ENCODE measurements around the gene POLE.

POLE gene

GRCh38 chr12:132633398-132633797, 53.7 kb downstream of the POLE start:
- no peak overlapping the region for H3K4me2 ChIP-seq (ENCODE audit: low read length)
- no CpG with 5 or more reads among the region's 8 CpGs for WGBS (ENCODE audit: extremely low coverage, insufficient coverage, low lambda C conversion rate)

GRCh38 chr12:132632521-132633228, 54.5 kb downstream of the POLE start:
- no peak overlapping the region for H3K4me3 ChIP-seq (ENCODE audit: low read length)
- H2BK15ac ChIP-seq (replicated peaks; ENCODE audit: low read depth), result no peak overlapping the region
- H3K18ac ChIP-seq (ENCODE audit: low read length), result no peak overlapping the region
- H3K79me2 ChIP-seq (ENCODE audit: control insufficient read depth, insufficient read depth, low read length), result no peaks in the 10 kb centered on the region
- peaks cover 5% of the 10 kb centered on the region for H3K79me1 ChIP-seq (ENCODE audit: low read length)
- DNase-seq, result no peak
- no CpG with 5 or more reads among the region's 17 CpGs for WGBS (ENCODE audit: extremely low coverage, insufficient coverage, low lambda C conversion rate)
- H3K4ac ChIP-seq (ENCODE audit: low read depth, low read length), result no peak overlapping the region
- no peak overlapping the region for H3K56ac ChIP-seq (ENCODE audit: low read length)
- H2BK120ac ChIP-seq (ENCODE audit: low read depth, low read length), result no peak overlapping the region
- H3K23ac ChIP-seq (ENCODE audit: low read length), result no peak overlapping the region
- no peak overlapping the region for H3K4me2 ChIP-seq (ENCODE audit: low read length)
- no peaks in the 10 kb centered on the region for H3K4me1 ChIP-seq (ENCODE audit: control insufficient read depth, low read depth, low read length)
- H3K27ac ChIP-seq (ENCODE audit: low read depth, low read length), result no peak overlapping the region
- H3K9ac ChIP-seq (ENCODE audit: low read length), result no peak overlapping the region
- H4K8ac ChIP-seq (ENCODE audit: low read depth, low read length), result no peak overlapping the region
- H2BK5ac ChIP-seq (ENCODE audit: low read length), result no peak overlapping the region
- no peak overlapping the region for H4K5ac ChIP-seq (ENCODE audit: low read length)
- peaks cover 41% of the 10 kb centered on the region for H3K36me3 ChIP-seq (ENCODE audit: control insufficient read depth, insufficient read depth, low read length)
- H2AK5ac ChIP-seq (ENCODE audit: low read length), result no peak overlapping the region
- no peaks in the 10 kb centered on the region for H3K27me3 ChIP-seq (ENCODE audit: insufficient read depth, low read length, poor library complexity)

More at GRCh38 chr12:132633398-132633797, 53.7 kb downstream of the POLE start:
- Histone ChIP-seq H2BK5ac (ENCODE audit: low read length) (no peak overlapping the region), H3K36me3 (ENCODE audit: control insufficient read depth, insufficient read depth, low read length) (peaks cover 46% of the 10 kb centered on the region), H3K23ac (ENCODE audit: low read length) (no peak overlapping the region), H4K8ac (ENCODE audit: low read depth, low read length) (no peak overlapping the region), H2BK15ac (replicated peaks; ENCODE audit: low read depth) (no peak overlapping the region), H3K9ac (ENCODE audit: low read length) (no peak overlapping the region), H3K56ac (ENCODE audit: low read length) (no peak overlapping the region), H3K79me2 (ENCODE audit: control insufficient read depth, insufficient read depth, low read length) (no peaks in the 10 kb centered on the region), H3K27me3 (ENCODE audit: insufficient read depth, low read length, poor library complexity) (no peaks in the 10 kb centered on the region), H2AK5ac (ENCODE audit: low read length) (no peak overlapping the region), H3K4me1 (ENCODE audit: control insufficient read depth, low read depth, low read length) (no peaks in the 10 kb centered on the region), H3K27ac (ENCODE audit: low read depth, low read length) (no peak overlapping the region), H3K18ac (ENCODE audit: low read length) (no peak overlapping the region), H4K5ac (ENCODE audit: low read length) (no peak overlapping the region), H3K79me1 (ENCODE audit: low read length) (peaks cover 5% of the 10 kb centered on the region), H3K4ac (ENCODE audit: low read depth, low read length) (no peak overlapping the region), H3K4me3 (ENCODE audit: low read length) (no peak overlapping the region), H2BK120ac (ENCODE audit: low read depth, low read length) (no peak overlapping the region)
- no peak for DNase-seq

DNA sequence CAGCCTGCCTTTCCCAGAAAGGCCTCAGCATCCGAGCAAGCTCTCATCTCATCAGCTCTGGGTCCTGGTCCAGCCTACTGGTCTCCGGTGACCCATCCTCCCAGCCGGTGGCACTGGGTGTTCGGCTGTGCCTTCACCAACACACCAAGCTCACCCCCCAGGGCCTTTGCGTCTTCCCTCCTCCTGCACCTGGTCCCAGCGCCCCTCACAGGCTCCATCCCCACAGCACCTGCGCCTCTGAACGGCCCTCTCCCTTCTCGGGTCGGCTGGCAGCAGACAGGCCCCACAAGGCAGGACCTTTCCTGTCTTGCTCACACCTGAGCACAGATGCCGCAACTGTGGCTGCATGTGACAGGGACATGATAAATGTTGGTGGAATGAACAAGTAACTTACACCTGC, 55.5 kb downstream of the POLE start:
- Histone ChIP-seq H3K4me3 (ENCODE audit: low read length) (no peak overlapping the region), H3K4me2 (ENCODE audit: low read length) (no peak overlapping the region), H2AK5ac (ENCODE audit: low read length) (no peak overlapping the region), H3K27me3 (ENCODE audit: insufficient read depth, low read length, poor library complexity) (no peaks in the 10 kb centered on the region), H4K5ac (ENCODE audit: low read length) (no peak overlapping the region), H3K4me1 (ENCODE audit: control insufficient read depth, low read depth, low read length) (no peaks in the 10 kb centered on the region), H3K79me1 (ENCODE audit: low read length) (peaks cover 5% of the 10 kb centered on the region), H3K4ac (ENCODE audit: low read depth, low read length) (no peak overlapping the region), H3K27ac (ENCODE audit: low read depth, low read length) (no peak overlapping the region), H3K36me3 (ENCODE audit: control insufficient read depth, insufficient read depth, low read length) (peaks cover 36% of the 10 kb centered on the region), H2BK120ac (ENCODE audit: low read depth, low read length) (no peak overlapping the region), H3K23ac (ENCODE audit: low read length) (no peak overlapping the region), H2BK5ac (ENCODE audit: low read length) (no peak overlapping the region), H2BK15ac (replicated peaks; ENCODE audit: low read depth) (no peak overlapping the region), H3K56ac (ENCODE audit: low read length) (no peak overlapping the region), H3K9ac (ENCODE audit: low read length) (no peak overlapping the region), H4K8ac (ENCODE audit: low read depth, low read length) (no peak overlapping the region), H3K18ac (ENCODE audit: low read length) (no peak overlapping the region), H3K79me2 (ENCODE audit: control insufficient read depth, insufficient read depth, low read length) (no peaks in the 10 kb centered on the region)
- no peak for DNase-seq
- no CpG with 5 or more reads among the region's 11 CpGs for WGBS (ENCODE audit: extremely low coverage, insufficient coverage, low lambda C conversion rate)

- DNase-seq, result no peak
- H4K5ac ChIP-seq (ENCODE audit: low read length), result no peak overlapping the region
- no peak overlapping the region for H3K23ac ChIP-seq (ENCODE audit: low read length)
- no peak overlapping the region for H3K9ac ChIP-seq (ENCODE audit: low read length)
- no peak overlapping the region for H3K56ac ChIP-seq (ENCODE audit: low read length)
- no peak overlapping the region for H2AK5ac ChIP-seq (ENCODE audit: low read length)
- no peak overlapping the region for H2BK120ac ChIP-seq (ENCODE audit: low read depth, low read length)
- H3K27me3 ChIP-seq (ENCODE audit: insufficient read depth, low read length, poor library complexity), result no peaks in the 10 kb centered on the region
- no peak overlapping the region for H3K4ac ChIP-seq (ENCODE audit: low read depth, low read length)
- H3K79me1 ChIP-seq (ENCODE audit: low read length), result peaks cover 5% of the 10 kb centered on the region
- no peak overlapping the region for H3K4me2 ChIP-seq (ENCODE audit: low read length)
- H3K36me3 ChIP-seq (ENCODE audit: control insufficient read depth, insufficient read depth, low read length), result peaks cover 35% of the 10 kb centered on the region
- H3K4me3 ChIP-seq (ENCODE audit: low read length), result no peak overlapping the region
- no peaks in the 10 kb centered on the region for H3K4me1 ChIP-seq (ENCODE audit: control insufficient read depth, low read depth, low read length)
- no peak overlapping the region for H4K8ac ChIP-seq (ENCODE audit: low read depth, low read length)
- H3K27ac ChIP-seq (ENCODE audit: low read depth, low read length), result no peak overlapping the region
- no CpG with 5 or more reads among the region's 6 CpGs for WGBS (ENCODE audit: extremely low coverage, insufficient coverage, low lambda C conversion rate)
- no peak overlapping the region for H3K18ac ChIP-seq (ENCODE audit: low read length)
- no peaks in the 10 kb centered on the region for H3K79me2 ChIP-seq (ENCODE audit: control insufficient read depth, insufficient read depth, low read length)
- H2BK15ac ChIP-seq (replicated peaks; ENCODE audit: low read depth), result no peak overlapping the region
- no peak overlapping the region for H2BK5ac ChIP-seq (ENCODE audit: low read length)
Measured at GRCh38 chr12:132630672-132631071, 56.5 kb downstream of the POLE start.

GRCh38 chr12:132629330-132629729, 57.8 kb downstream of the POLE start:
- H4K8ac ChIP-seq (ENCODE audit: low read depth, low read length), result no peak overlapping the region
- H2AK5ac ChIP-seq (ENCODE audit: low read length), result no peak overlapping the region
- no peak overlapping the region for H2BK5ac ChIP-seq (ENCODE audit: low read length)
- no peak overlapping the region for H3K18ac ChIP-seq (ENCODE audit: low read length)
- H2BK120ac ChIP-seq (ENCODE audit: low read depth, low read length), result no peak overlapping the region
- no peak overlapping the region for H3K4ac ChIP-seq (ENCODE audit: low read depth, low read length)
- H3K27me3 ChIP-seq (ENCODE audit: insufficient read depth, low read length, poor library complexity), result no peaks in the 10 kb centered on the region
- H3K36me3 ChIP-seq (ENCODE audit: control insufficient read depth, insufficient read depth, low read length), result peaks cover 31% of the 10 kb centered on the region
- DNase-seq, result no peak
- H3K23ac ChIP-seq (ENCODE audit: low read length), result no peak overlapping the region
- H3K4me3 ChIP-seq (ENCODE audit: low read length), result no peak overlapping the region
- peaks cover 2% of the 10 kb centered on the region for H3K79me1 ChIP-seq (ENCODE audit: low read length)
- no peak overlapping the region for H2BK15ac ChIP-seq (replicated peaks; ENCODE audit: low read depth)
- H3K27ac ChIP-seq (ENCODE audit: low read depth, low read length), result no peak overlapping the region
- H3K4me2 ChIP-seq (ENCODE audit: low read length), result no peak overlapping the region
- H3K79me2 ChIP-seq (ENCODE audit: control insufficient read depth, insufficient read depth, low read length), result no peaks in the 10 kb centered on the region
- no peaks in the 10 kb centered on the region for H3K4me1 ChIP-seq (ENCODE audit: control insufficient read depth, low read depth, low read length)
- WGBS (ENCODE audit: extremely low coverage, insufficient coverage, low lambda C conversion rate), result no CpG with 5 or more reads among the region's 6 CpGs
- H3K56ac ChIP-seq (ENCODE audit: low read length), result no peak overlapping the region
- H3K9ac ChIP-seq (ENCODE audit: low read length), result no peak overlapping the region
- no peak overlapping the region for H4K5ac ChIP-seq (ENCODE audit: low read length)

All from mesendoderm (in vitro differentiated cells).